Measurements from ENCODE around the gene IFITM10. TPM values are rescaled to one million over a fixed set of nuclear protein-coding genes. Genes with fewer than 3 reads are reported as not detected.
"Not testable (repeated sequence)": the region's sequence is repeated elsewhere in the genome, so short reads cannot be mapped to it uniquely, and the experiment has no call there.

Gene IFITM10
- total RNA-seq, 1 experiment from 2014 or later, result 0.18 TPM

DNA sequence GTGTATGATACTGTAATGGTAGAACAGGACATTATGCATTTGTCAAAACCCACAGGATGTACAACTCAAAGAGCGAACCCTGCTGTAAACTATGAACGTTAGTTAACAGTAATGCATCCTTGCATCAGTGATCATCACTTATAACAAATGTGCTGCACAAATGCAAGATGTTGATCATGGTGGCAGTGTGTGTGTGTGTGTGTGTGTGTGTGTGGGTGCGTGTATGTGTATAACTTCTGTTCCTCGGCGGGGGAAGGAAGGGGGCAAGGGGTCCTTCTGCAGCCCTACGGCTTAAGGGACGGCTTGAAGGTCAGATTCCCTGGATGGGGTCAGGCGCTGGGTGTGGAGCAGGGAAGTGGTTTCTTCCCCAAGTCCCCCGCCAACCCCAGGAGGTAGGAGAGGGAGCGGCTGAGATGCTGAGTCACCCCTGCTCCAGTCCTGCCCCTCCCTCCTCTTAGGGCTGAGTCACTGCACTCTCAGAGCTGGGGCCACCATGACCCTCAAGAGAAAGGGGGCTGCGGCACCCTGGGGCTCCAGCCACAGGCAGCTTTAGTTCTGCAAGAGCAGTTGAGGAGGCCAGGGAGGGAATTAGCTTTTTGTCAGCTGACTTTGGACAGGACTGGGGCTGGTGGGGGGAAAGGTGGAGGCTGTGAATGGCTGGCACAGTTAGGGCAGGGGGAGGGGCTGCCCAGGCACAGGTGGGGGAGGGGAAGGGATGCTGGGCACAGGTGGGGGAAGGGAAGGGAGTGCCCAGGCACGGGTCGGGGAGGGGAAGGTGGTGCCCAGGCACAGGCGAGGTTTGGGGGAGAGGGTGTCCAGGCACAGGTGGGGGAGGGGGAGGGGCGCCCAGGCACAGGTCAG is 22.1 kb upstream of the IFITM10 start:
- H3K9me3 ChIP-seq (replicated peaks), result no peaks in the 10 kb centered on the region
- H3K36me3 ChIP-seq, result no peaks in the 10 kb centered on the region
- H3K27me3 ChIP-seq, result 0 out of 2 replicates have a peak, but pooled peaks cover 3% of the 10 kb centered on the region
- peak; percentile 77 to 83 for DNase-seq
- H3K4me3 ChIP-seq, result peak overlapping the region; percentile 34
- peaks cover 8% of the 10 kb centered on the region for H3K4me1 ChIP-seq
- H3K27ac ChIP-seq, result peak overlapping the region; percentile 39

DNA sequence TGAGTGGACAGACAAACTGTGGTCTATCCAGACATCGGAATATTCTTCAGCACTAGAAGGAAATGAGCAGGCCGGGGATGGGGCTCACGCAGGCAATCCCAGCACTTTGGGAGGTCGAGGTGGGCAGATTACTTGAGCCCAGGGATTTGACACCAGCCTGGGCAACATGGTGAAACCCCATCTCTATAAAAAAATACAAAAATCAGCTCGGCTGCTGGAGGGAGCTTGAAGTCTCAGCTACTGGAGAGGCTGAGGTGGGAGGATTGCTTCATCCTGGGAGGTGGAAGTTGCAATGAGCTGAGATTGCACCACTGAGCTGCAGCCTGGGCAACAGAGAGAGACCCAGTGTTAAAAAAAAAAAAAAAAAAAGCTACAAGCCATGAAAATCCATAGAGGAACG is 21.3 kb upstream of the IFITM10 start:
- Histone ChIP-seq H3K27me3 (0 out of 2 replicates have a peak, but pooled peaks cover 3% of the 10 kb centered on the region), H3K27ac (no peak overlapping the region), H3K4me1 (peaks cover 8% of the 10 kb centered on the region), H3K4me3 (no peak overlapping the region), H3K9me3 (replicated peaks) (no peaks in the 10 kb centered on the region), H3K36me3 (no peaks in the 10 kb centered on the region)
- no peak for DNase-seq

- H3K36me3 ChIP-seq, result no peaks in the 10 kb centered on the region
- DNase-seq, result no peak
- no peaks in the 10 kb centered on the region for H3K9me3 ChIP-seq (replicated peaks)
- H3K27me3 ChIP-seq, result 0 out of 2 replicates have a peak, but pooled peaks cover 3% of the 10 kb centered on the region
- H3K4me3 ChIP-seq, result no peak overlapping the region
- peaks cover 8% of the 10 kb centered on the region for H3K4me1 ChIP-seq
- H3K27ac ChIP-seq, result no peak overlapping the region
These were observed 20.9 kb upstream of the IFITM10 start for GRCh38 chr11:1771273-1771672.

- DNase-seq, result no peak
These were observed 20.1 kb upstream of the IFITM10 start for GRCh38 chr11:1770528-1770927.

DNA sequence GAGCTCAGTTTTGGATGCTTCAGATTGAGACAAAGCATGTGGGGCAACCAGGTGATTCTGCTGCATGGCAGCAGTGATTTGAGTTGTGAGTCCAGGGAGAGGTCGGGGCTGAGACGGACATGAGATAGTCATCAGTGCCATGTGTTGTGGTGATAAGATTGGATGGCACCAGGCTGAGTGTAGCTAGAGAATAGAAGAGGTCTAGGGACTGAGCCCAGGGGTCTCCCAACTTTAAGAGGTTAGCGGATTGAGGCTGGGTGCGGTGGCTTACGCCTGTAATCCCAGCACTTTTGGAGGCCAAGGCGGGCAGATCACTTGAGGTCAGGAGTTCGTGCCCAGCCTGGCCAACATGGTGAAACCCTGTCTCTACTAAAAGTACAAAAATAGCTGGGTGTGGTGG is 19.7 kb upstream of the IFITM10 start:
- Histone ChIP-seq H3K9me3 (replicated peaks) (no peaks in the 10 kb centered on the region), H3K27me3 (0 out of 2 replicates have a peak, but pooled peaks cover 3% of the 10 kb centered on the region), H3K27ac (no peak overlapping the region), H3K4me3 (no peak overlapping the region), H3K4me1 (peaks cover 10% of the 10 kb centered on the region), H3K36me3 (no peaks in the 10 kb centered on the region)
- DNase-seq, result no peak

More at GRCh38 chr11:1770528-1770927, 20.1 kb upstream of the IFITM10 start:
- Histone ChIP-seq H3K9me3 (replicated peaks) (no peaks in the 10 kb centered on the region), H3K27ac (no peak overlapping the region), H3K36me3 (no peaks in the 10 kb centered on the region), H3K4me3 (no peak overlapping the region), H3K4me1 (peaks cover 9% of the 10 kb centered on the region), H3K27me3 (0 out of 2 replicates have a peak, but pooled peaks cover 3% of the 10 kb centered on the region)

DNA sequence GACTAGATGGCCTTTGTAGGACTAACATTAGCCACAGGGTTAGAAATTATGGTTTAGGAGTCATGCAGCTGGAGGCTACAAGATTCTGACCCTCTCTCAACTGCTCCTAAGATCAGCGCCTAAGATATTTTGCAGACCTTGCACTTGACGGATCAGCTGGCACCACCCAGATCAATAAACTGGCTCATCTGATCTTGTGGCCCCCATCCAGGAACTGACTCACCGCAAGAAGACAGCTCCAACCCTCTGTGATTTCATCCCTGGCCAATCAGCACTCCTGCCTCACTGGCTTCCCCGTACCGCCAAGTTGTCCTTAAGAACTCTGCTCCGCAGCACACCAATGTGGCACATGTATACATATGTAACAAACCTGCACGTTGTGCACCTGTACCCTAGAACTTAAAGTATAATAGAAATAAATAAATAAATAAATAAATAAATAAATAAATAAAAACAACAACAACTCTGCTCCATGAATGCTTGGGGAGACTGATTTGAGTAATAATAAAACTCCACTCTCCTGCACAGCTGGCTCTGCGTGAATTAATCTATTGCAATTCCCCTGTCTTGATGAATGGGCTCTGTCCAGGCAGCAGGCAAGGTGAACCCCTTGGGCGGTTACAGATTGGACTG is 19.0 kb upstream of the IFITM10 start:
- H3K4me1 ChIP-seq, result peaks cover 13% of the 10 kb centered on the region
- H3K9me3 ChIP-seq (replicated peaks); DNase-seq: not testable (repeated sequence)

GRCh38 chr11:1768141-1768469 is 17.7 kb upstream of the IFITM10 start:
- Histone ChIP-seq H3K4me1 (peaks cover 15% of the 10 kb centered on the region), H3K9me3 (replicated peaks) (no peaks in the 10 kb centered on the region), H3K4me3 (no peak overlapping the region), H3K27me3 (0 out of 2 replicates have a peak, but pooled peaks cover 3% of the 10 kb centered on the region), H3K36me3 (no peaks in the 10 kb centered on the region), H3K27ac (no peak overlapping the region)
- DNase-seq, result no peak

More for the DNA sequence above, 19.0 kb upstream of the IFITM10 start:
- not testable (repeated sequence) for H3K36me3 ChIP-seq, H3K4me3 ChIP-seq, H3K27me3 ChIP-seq, H3K27ac ChIP-seq

- no peak for DNase-seq
- Histone ChIP-seq H3K27me3 (0 out of 2 replicates have a peak, but pooled peaks cover 3% of the 10 kb centered on the region), H3K27ac (no peak overlapping the region), H3K4me3 (no peak overlapping the region), H3K4me1 (peaks cover 19% of the 10 kb centered on the region), H3K9me3 (replicated peaks) (no peaks in the 10 kb centered on the region), H3K36me3 (no peaks in the 10 kb centered on the region)
These were observed 17.2 kb upstream of the IFITM10 start for GRCh38 chr11:1767399-1768140.

GRCh38 chr11:1766719-1767398 is 16.5 kb upstream of the IFITM10 start:
- no peaks in the 10 kb centered on the region for H3K36me3 ChIP-seq
- H3K27ac ChIP-seq, result no peak overlapping the region
- no peaks in the 10 kb centered on the region for H3K9me3 ChIP-seq (replicated peaks)
- 0 out of 2 replicates have a peak, but pooled peaks cover 3% of the 10 kb centered on the region for H3K27me3 ChIP-seq
- no peak overlapping the region for H3K4me3 ChIP-seq
- no peak for DNase-seq
- H3K4me1 ChIP-seq, result peaks cover 13% of the 10 kb centered on the region

- H3K9me3 ChIP-seq (replicated peaks), result no peaks in the 10 kb centered on the region
- peaks cover 13% of the 10 kb centered on the region; the same call in 1 of the 2 replicates for H3K4me1 ChIP-seq
- no peak for DNase-seq
- H3K27ac ChIP-seq, result no peak overlapping the region
- no peak overlapping the region for H3K4me3 ChIP-seq
- no peaks in the 10 kb centered on the region for H3K36me3 ChIP-seq
- H3K27me3 ChIP-seq, result 0 out of 2 replicates have a peak, but pooled peaks cover 3% of the 10 kb centered on the region
These were observed 15.7 kb upstream of the IFITM10 start for GRCh38 chr11:1765871-1766718.

GRCh38 chr11:1763796-1764661 is 13.6 kb upstream of the IFITM10 start, which contains the start of gene CTSD:
Gene CTSD, minus strand, starts transcription at chr11:1763927. Its CDS starts 68 bp downstream, at chr11:1763859.
- Histone ChIP-seq H3K27ac (peak within 1 kb of the TSS; percentile 31), H3K4me3 (peak within 1 kb of the TSS; percentile 91), H3K9me3 (replicated peaks) (no peaks in the 10 kb centered on the region), H3K36me3 (no peaks in the 10 kb centered on the region; the same call in 1 of the 2 replicates), H3K27me3 (no peaks in the 10 kb centered on the region), H3K4me1 (peaks cover 16% of the 10 kb centered on the region; the same call in 1 of the 2 replicates)
- peak; percentile 82 to 83 for DNase-seq

GRCh38 chr11:1763336-1763795 is 13.0 kb upstream of the IFITM10 start:
- Histone ChIP-seq H3K27me3 (no peaks in the 10 kb centered on the region), H3K27ac (peak overlapping the region; percentile 31), H3K9me3 (replicated peaks) (no peaks in the 10 kb centered on the region), H3K36me3 (no peaks in the 10 kb centered on the region; the same call in 1 of the 2 replicates), H3K4me3 (peak overlapping the region; percentile 91), H3K4me1 (peaks cover 16% of the 10 kb centered on the region; the same call in 1 of the 2 replicates)
- no peak for DNase-seq
